ENCODE measurements around the gene STX4.

The STX4 gene

DNA sequence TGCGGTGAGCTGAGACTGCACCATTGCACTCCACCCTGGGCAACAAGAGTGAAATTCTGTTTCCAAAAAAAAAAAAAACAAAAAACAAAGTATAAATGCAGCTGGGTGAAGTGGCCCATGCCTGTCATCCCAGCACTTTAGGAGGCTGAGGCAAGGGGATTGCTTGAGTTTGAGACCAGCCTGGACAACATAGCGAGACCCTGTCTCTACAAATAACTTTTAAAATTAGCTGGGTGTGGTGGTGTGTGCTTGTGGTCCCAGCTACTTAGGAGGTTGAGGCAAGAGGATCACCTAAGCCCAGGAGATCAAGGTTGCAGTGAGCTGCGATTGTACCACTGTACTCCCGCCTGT lies 10.1 kb upstream of the STX4 start:
- H3K4me3 ChIP-seq (ENCODE audit: low read depth, low read length): no peak overlapping the region
- no peak for TF ChIP-seq CTCF (conservative IDR thresholded peaks at IDR 0.05; ENCODE audit: low read depth, low read length)
- no peak for DNase-seq (ENCODE audit: low read depth)

DNA sequence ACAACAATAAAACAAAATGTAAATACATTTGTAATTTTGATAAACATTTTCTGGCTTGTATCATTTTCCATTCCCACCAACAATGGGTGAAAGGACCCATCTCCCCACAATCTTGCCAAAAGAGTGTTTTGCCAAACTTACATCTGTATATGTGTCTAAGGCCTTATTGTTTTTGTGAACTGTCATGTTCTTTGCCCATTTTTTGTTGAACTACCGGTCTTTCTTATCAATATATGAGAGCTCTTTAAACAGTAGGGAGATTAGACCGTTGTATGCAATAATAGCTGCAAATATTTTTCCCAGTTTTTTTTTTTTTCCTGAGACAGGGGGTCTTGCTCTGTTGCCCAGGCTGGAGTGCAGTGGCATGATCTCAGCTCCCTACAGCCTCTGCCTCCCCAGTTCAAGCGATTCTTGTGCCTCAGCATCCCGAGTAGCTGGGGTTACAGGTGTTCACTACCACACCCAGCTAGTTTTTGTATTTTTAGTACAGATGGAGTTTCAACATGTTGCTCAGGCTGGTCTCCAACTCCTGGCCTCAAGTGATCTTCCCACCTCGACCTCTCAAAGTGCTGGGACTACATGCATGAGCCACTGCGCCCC lies 9.6 kb upstream of the STX4 start:
- no peak for TF ChIP-seq CTCF (conservative IDR thresholded peaks at IDR 0.05; ENCODE audit: low read depth, low read length)
- no peak overlapping the region for H3K4me3 ChIP-seq (ENCODE audit: low read depth, low read length)
- DNase-seq (ENCODE audit: low read depth): no peak

DNA sequence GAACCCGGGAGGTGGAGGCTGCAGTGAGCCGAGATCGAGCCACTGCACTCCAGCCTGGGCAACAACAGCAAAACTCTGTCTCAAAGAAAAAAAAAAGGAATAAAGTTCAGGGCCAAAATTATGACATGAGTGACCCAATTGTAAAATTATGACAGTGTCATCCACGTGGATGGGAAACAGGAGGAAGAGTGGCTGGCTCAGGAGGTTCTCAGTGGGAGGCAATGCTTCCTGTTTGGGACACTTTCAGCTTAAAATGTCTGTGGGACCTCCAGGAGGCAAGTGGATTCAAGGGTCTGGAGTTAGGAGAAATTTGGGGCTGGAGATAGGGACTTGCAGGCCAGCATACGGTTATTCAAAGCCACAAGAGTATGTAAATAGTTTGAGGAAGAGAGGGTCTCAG lies 8.0 kb upstream of the STX4 start:
- TF ChIP-seq CTCF (conservative IDR thresholded peaks at IDR 0.05; ENCODE audit: low read depth, low read length): no peak
- DNase-seq (ENCODE audit: low read depth): no peak
- H3K4me3 ChIP-seq (ENCODE audit: low read depth, low read length): no peak overlapping the region

- DNase-seq (ENCODE audit: low read depth): no peak
- H3K4me3 ChIP-seq (ENCODE audit: low read depth, low read length): no peak overlapping the region
- no peak for TF ChIP-seq CTCF (conservative IDR thresholded peaks at IDR 0.05; ENCODE audit: low read depth, low read length)
Measured at GRCh38 chr16:31029272-31029671, 4.1 kb upstream of the STX4 start.

DNA sequence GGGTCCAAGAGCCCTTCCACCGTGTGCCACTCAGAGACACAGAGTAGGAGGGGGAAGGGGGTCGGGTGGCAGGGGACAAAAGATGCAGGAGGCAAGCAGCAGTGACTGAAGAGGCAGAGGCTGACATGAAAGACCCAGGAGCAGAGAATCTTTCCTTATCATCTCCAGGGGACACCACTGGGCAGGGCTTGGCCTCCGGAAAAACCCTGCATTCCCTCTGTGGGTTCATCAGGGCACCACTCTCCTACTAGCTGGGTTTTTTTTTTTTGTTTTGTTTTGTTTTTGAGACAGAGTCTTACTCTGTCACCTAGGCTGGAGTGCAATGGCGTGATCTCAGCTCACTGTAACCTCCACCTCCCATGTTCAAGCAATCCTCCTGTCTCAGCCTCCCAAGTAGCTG lies 2.1 kb upstream of the STX4 start:
- TF ChIP-seq CTCF (conservative IDR thresholded peaks at IDR 0.05; ENCODE audit: low read depth, low read length): no peak
- no peak for DNase-seq (ENCODE audit: low read depth)
- H3K4me3 ChIP-seq (ENCODE audit: low read depth, low read length): no peak overlapping the region

- TF ChIP-seq CTCF (conservative IDR thresholded peaks at IDR 0.05; ENCODE audit: low read depth, low read length): no peak
- DNase-seq (ENCODE audit: low read depth): peak; percentile 85
- H3K4me3 ChIP-seq (ENCODE audit: low read depth, low read length): peak overlapping the region; percentile 100
Measured at GRCh38 chr16:31033709-31034492, 543 bp downstream of the STX4 start.

- DNase-seq (ENCODE audit: low read depth): no peak
- H3K4me3 ChIP-seq (ENCODE audit: low read depth, low read length): no peak overlapping the region
- no peak for TF ChIP-seq CTCF (conservative IDR thresholded peaks at IDR 0.05; ENCODE audit: low read depth, low read length)
Measured at GRCh38 chr16:31036691-31037090, 3.3 kb downstream of the STX4 start.
